ENCODE data around the gene LANCL2.

- TF ChIP-seq CTCF (conservative IDR thresholded peaks at IDR 0.05) = no peak
- no peak for TF ChIP-seq EZH2 (IDR thresholded peaks at IDR 0.05; ENCODE audit: low read depth)
Measured at GRCh38 chr7:55351263-55351662, 13.9 kb upstream of the LANCL2 start.

All from PC-9 (cell line).